SK-N-SH (cell line): ENCODE data around the gene CD34. TPM values are rescaled to one million over a fixed set of nuclear protein-coding genes. Genes with fewer than 3 reads are reported as not detected.

Experiments used
- CTCF ChIA-PET: fragments of 300-600, 350-600 bp; formaldehyde crosslinking; extraction: SDS; loops from one replicate; lab custom pipeline; 2021; lab: Yijun Ruan, JAX
- POLR2A ChIA-PET: fragments of 350-600 bp; sonication (Branson Sonifier 250); formaldehyde crosslinking; extraction: SDS; loops from one replicate; lab custom pipeline; 2020; ENCODE audit warnings: antibody characterized with exemption, inconsistent platforms; lab: Yijun Ruan, JAX
- DNase-seq: peaks from one replicate; pipeline ENCODE4 v3.0.0; 2012
- H2AFZ ChIP-seq: fragments of 200-600 bp; sonication (generic); 2 replicates; pipeline ENCODE4 v1.8.1; 2016; ENCODE audit warnings: antibody characterized with exemption, mild to moderate bottlenecking, low read depth
- H3F3A ChIP-seq: fragments of 200-600 bp; sonication (generic); replicated peaks from 2 replicates; pipeline ENCODE3; 2016; ENCODE audit warnings: antibody characterized with exemption, mild to moderate bottlenecking; ENCODE audit not compliant: insufficient read depth
- H3K27ac ChIP-seq, 2 experiments: fragments of 200-500 bp in 1 of 2; fragments of 200-600 bp in 1 of 2; sonication (Bioruptor generic) in 1 of 2; sonication (generic), shearing (Covaris generic) in 1 of 2; 2 replicates each; pipeline versions ENCODE4 v1.5.1 to v1.6.1; 2014 to 2016; ENCODE audit warnings: low read depth in 2 of 2, inconsistent platforms in 1 of 2, low read length in 1 of 2, mild to moderate bottlenecking in 1 of 2, mixed read lengths in 1 of 2
- H3K27me3 ChIP-seq: fragments of 200-600 bp; sonication (generic), shearing (Covaris generic); 2 replicates; pipeline ENCODE4 v1.6.1; 2016; ENCODE audit warnings: mixed run types; ENCODE audit not compliant: insufficient read depth
- H3K36me3 ChIP-seq, 2 experiments: fragments of 200-500 bp in 1 of 2; fragments of 200-600 bp in 1 of 2; sonication (Bioruptor generic) in 1 of 2; sonication (generic) in 1 of 2; replicated peaks in 1 of 2; 2 replicates each; pipeline versions ENCODE3 to v1.5.1; 2014 to 2016; ENCODE audit warnings: low read length in 1 of 2, mild to moderate bottlenecking in 1 of 2; ENCODE audit not compliant: insufficient read depth in 2 of 2, control insufficient read depth in 1 of 2
- H3K4me1 ChIP-seq, 2 experiments: fragments of 200-500 bp in 1 of 2; fragments of 200-600 bp in 1 of 2; sonication (Bioruptor generic) in 1 of 2; sonication (generic), shearing (Covaris generic) in 1 of 2; 2 replicates each; pipeline versions ENCODE4 v1.5.1 to v1.6.1; 2014 to 2016; ENCODE audit warnings: low read depth in 1 of 2, low read length in 1 of 2, mixed run types in 1 of 2; ENCODE audit not compliant: insufficient read depth in 2 of 2, control insufficient read depth in 1 of 2
- H3K4me2 ChIP-seq: fragments of 200-600 bp; sonication (generic), shearing (Covaris generic); 2 replicates; pipeline ENCODE4 v1.6.1; 2017; ENCODE audit warnings: mixed run types
- H3K4me3 ChIP-seq, 2 experiments: fragments of 200-500 bp in 1 of 2; fragments of 200-600 bp in 1 of 2; sonication (Bioruptor generic) in 1 of 2; sonication (generic), shearing (Covaris generic) in 1 of 2; 2 replicates each; pipeline versions ENCODE4 v1.5.1 to v1.8.1; 2014 to 2016; ENCODE audit warnings: low read depth in 2 of 2, inconsistent platforms in 1 of 2, low read length in 1 of 2, mild to moderate bottlenecking in 1 of 2, mixed read lengths in 1 of 2, moderate library complexity in 1 of 2
- H3K79me2 ChIP-seq: fragments of 200-600 bp; sonication (generic); 2 replicates; pipeline ENCODE4 v1.8.1; 2017; ENCODE audit warnings: mild to moderate bottlenecking; ENCODE audit not compliant: insufficient read depth
- H3K9ac ChIP-seq: fragments of 200-600 bp; sonication (generic); 2 replicates; pipeline ENCODE4 v1.6.1; 2017; ENCODE audit warnings: mixed run types
- H3K9me2 ChIP-seq: fragments of 200-600 bp; sonication (generic); 2 replicates; pipeline ENCODE4 v1.6.1; 2017; ENCODE audit warnings: mixed run types
- H3K9me3 ChIP-seq: fragments of 200-600 bp; sonication (generic); 2 replicates; pipeline ENCODE4 v1.6.1; 2017; ENCODE audit warnings: mixed run types, mild to moderate bottlenecking, moderate library complexity
- H4K20me1 ChIP-seq: fragments of 200-600 bp; sonication (generic); 2 replicates; pipeline ENCODE4 v1.6.1; 2017; ENCODE audit warnings: mild to moderate bottlenecking, mixed run types; ENCODE audit not compliant: insufficient read depth
- CHD2 ChIP-seq: fragments of 150-350 bp; IDR thresholded peaks from 2 replicates; pipeline ENCODE4 v1.6.1; 2018; ENCODE audit warnings: low read length; ENCODE audit not compliant: partially characterized antibody
- EP300 ChIP-seq, 2 experiments: IDR thresholded peaks; 2 replicates each; pipeline versions ENCODE4 v1.4.0 to v1.6.1; 2012; ENCODE audit warnings: borderline replicate concordance in 1 of 2, low read depth in 1 of 2, low read length in 1 of 2
- EZH2phosphoT487 ChIP-seq: fragments of 200-600 bp; sonication (generic); IDR thresholded peaks from 2 replicates; pipeline ENCODE4 v1.6.1; 2017; ENCODE audit warnings: low read depth, mixed run types, mild to moderate bottlenecking, antibody characterized with exemption, moderate library complexity, borderline replicate concordance
- FOXJ3 ChIP-seq: sonication (generic); formaldehyde crosslinking; IDR thresholded peaks from 2 replicates; pipeline ENCODE4 v1.5.1; 2020; ENCODE audit warnings: mild to moderate bottlenecking, missing genetic modification reagents
- FOXM1 ChIP-seq: IDR thresholded peaks from 2 replicates; pipeline ENCODE4 v1.4.0; 2012; ENCODE audit warnings: low read depth, mild to moderate bottlenecking
- GABPA ChIP-seq: IDR thresholded peaks from 2 replicates; pipeline ENCODE4 v1.4.0; 2012; ENCODE audit warnings: low read depth, mild to moderate bottlenecking
- GATA2 ChIP-seq: sonication (generic); formaldehyde crosslinking; IDR thresholded peaks from 2 replicates; pipeline ENCODE4 v1.5.0; 2020; ENCODE audit warnings: mild to moderate bottlenecking, missing genetic modification reagents
- MXI1 ChIP-seq: IDR thresholded peaks from 2 replicates; pipeline ENCODE4 v1.6.1; 2012; ENCODE audit warnings: mild to moderate bottlenecking, low read depth, low read length, improper control_type of control experiment
- NFIC ChIP-seq: IDR thresholded peaks from 2 replicates; pipeline ENCODE4 v1.4.0; 2012; ENCODE audit warnings: borderline replicate concordance
- NRF1 ChIP-seq: IDR thresholded peaks from 2 replicates; pipeline ENCODE4 v1.6.1; 2012; ENCODE audit warnings: low read depth, mild to moderate bottlenecking, low read length
- POLR2AphosphoS5 ChIP-seq: IDR thresholded peaks from 2 replicates; pipeline ENCODE4 v1.6.1; 2012; ENCODE audit warnings: low read depth, low read length
- RAD21 ChIP-seq: IDR thresholded peaks from 2 replicates; pipeline ENCODE4 v1.6.1; 2012; ENCODE audit warnings: mild to moderate bottlenecking, low read length
- RFX5 ChIP-seq: IDR thresholded peaks from 2 replicates; pipeline ENCODE4 v1.6.1; 2012; ENCODE audit warnings: mild to moderate bottlenecking, improper control_type of control experiment, low read length
- SMC3 ChIP-seq: IDR thresholded peaks from 2 replicates; pipeline ENCODE4 v1.6.1; 2012; ENCODE audit warnings: low read depth, low read length, improper control_type of control experiment
- TAF1 ChIP-seq: IDR thresholded peaks from 2 replicates; pipeline ENCODE4 v1.6.1; 2012; ENCODE audit warnings: low read depth, mild to moderate bottlenecking, low read length, moderate library complexity, borderline replicate concordance
- TCF12 ChIP-seq: IDR thresholded peaks from 2 replicates; pipeline ENCODE4 v1.4.0; 2012
- TEAD4 ChIP-seq: IDR thresholded peaks from 2 replicates; pipeline ENCODE4 v1.4.0; 2012; ENCODE audit warnings: mild to moderate bottlenecking, borderline replicate concordance; ENCODE audit not compliant: insufficient read depth
- YY1 ChIP-seq: IDR thresholded peaks from 2 replicates; pipeline ENCODE4 v1.4.0; 2012; ENCODE audit warnings: low read depth, mild to moderate bottlenecking
- WGBS: methylation state at CpG from one replicate; pipeline ENCODE4 v1.1.6; 2017; ENCODE audit warnings: low lambda C conversion rate; 5-methylcytosine and 5-hydroxymethylcytosine counted together
- polyA plus RNA-seq, 3 experiments: library from polyadenylated mRNA; depleted of rRNA; stranded (reverse); fragments of >200 nt; gene quantifications; 2 replicates each; pipeline ENCODE4 v1.2.3, GENCODE V29; 2012
- TF ChIP-seq, protein P1 (sequence below): fragments of 150-350 bp; IDR thresholded peaks from 2 replicates; pipeline ENCODE4 v1.6.1; 2016; ENCODE audit warnings: mild to moderate bottlenecking, low read depth, low read length
- TF ChIP-seq, protein P2 (sequence below): IDR thresholded peaks from 2 replicates; pipeline ENCODE4 v1.4.0; 2012; ENCODE audit warnings: low read depth, borderline replicate concordance
- TF ChIP-seq, protein P3 (sequence below): IDR thresholded peaks from 2 replicates; pipeline ENCODE4 v1.6.1; 2012; ENCODE audit warnings: mild to moderate bottlenecking, low read depth, low read length, moderate library complexity
- TF ChIP-seq, protein P4 (sequence below): fragments of 200-600 bp; sonication (generic); IDR thresholded peaks from 2 replicates; pipeline ENCODE4 v1.6.1; 2017; ENCODE audit warnings: antibody characterized with exemption, mild to moderate bottlenecking, moderate library complexity
- TF ChIP-seq, protein P5 (sequence below): IDR thresholded peaks from 2 replicates; pipeline ENCODE4 v1.4.0; 2012; ENCODE audit warnings: low read depth, borderline replicate concordance

The CD34 gene
- polyA plus RNA-seq, 1 of the 3 experiments (the other 2 are of a cell fraction) = 0.59 TPM

DNA sequence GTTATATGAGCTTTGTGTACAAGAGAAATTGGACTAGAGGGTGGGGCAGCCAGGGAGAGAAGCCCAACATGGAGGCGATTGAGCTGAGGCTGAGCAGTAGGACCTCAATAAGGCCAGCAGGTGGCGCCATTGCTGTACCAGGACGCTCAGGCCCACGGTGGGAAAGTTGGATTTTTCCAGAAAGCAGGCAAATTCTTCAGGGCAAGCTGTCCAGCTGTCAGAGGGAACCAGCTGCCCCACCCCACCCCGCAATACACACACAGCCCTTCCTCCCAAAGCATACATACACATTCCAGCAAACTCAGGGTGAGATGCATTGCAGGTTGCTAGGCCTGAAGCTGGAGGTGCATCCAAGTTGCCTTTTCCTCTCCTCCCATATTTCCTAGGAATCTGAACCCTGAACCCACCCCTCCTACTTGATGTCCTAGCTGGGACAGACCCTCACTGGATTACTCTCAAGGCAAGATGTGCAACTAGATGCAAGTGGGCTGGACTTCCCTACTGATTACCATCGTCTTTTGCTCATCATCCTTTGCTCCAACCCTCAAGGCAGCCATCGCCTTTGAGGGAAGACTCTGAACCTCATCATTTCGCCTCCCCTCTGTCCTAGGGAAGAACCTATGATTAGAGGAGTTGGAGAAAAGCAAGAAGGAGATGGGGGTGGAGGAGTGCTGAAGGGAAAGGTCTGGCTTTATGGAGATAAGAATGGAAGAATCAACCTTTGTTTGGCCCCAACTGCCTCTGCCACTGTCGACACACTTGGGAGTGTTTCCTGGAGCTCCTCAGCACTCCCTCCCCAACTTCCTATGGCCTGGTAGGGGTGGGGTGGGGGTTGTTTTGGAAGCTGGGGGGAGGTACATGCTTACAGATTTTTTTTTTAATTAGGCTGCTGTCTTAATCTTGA, 25.5 kb downstream of the CD34 start:
- H3K9me3 ChIP-seq = no peaks in the 10 kb centered on the region
- no peaks in the 10 kb centered on the region for H3K36me3 ChIP-seq
- H3K9me2 ChIP-seq = no peaks in the 10 kb centered on the region
- no peaks in the 10 kb centered on the region for H4K20me1 ChIP-seq
- no peak overlapping the region for H3K27ac ChIP-seq
- peaks cover 8% of the 10 kb centered on the region for H3F3A ChIP-seq
- no peaks in the 10 kb centered on the region for H3K79me2 ChIP-seq
- no peak overlapping the region; a peak in 1 of 4 replicates for H3K4me3 ChIP-seq
- POLR2A ChIA-PET = interaction anchor here (1.6 to 3.0 kb wide), 2 partner anchors 78 kb away, joined by 12 to 20 read pairs; no protein-coding TSS in a partner anchor
- H3K4me1 ChIP-seq = peaks cover 10 to 14% of the 10 kb centered on the region in 2 experiments
- CTCF ChIA-PET = interaction anchor here (0.6 to 7.9 kb wide), 51 partner anchors 8 to 382 kb away, joined by 3 to 181 read pairs (median 5); partner anchors contain the start of genes CD34 and PLXNA2
- peak; percentile 82 for DNase-seq
- H3K4me2 ChIP-seq = no peak overlapping the region
- no peak overlapping the region for H3K9ac ChIP-seq
- peak overlapping the region; percentile 86; the same call in 1 of the 2 replicates for H2AFZ ChIP-seq
- 37% methylated on average over 9 of the region's 9 CpGs for WGBS
- no peaks in the 10 kb centered on the region; the same call in 1 of the 2 replicates for H3K27me3 ChIP-seq
- TF ChIP-seq, protein P1, sequence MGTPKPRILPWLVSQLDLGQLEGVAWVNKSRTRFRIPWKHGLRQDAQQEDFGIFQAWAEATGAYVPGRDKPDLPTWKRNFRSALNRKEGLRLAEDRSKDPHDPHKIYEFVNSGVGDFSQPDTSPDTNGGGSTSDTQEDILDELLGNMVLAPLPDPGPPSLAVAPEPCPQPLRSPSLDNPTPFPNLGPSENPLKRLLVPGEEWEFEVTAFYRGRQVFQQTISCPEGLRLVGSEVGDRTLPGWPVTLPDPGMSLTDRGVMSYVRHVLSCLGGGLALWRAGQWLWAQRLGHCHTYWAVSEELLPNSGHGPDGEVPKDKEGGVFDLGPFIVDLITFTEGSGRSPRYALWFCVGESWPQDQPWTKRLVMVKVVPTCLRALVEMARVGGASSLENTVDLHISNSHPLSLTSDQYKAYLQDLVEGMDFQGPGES = no peak
- no peak for TF ChIP-seq GABPA
- TF ChIP-seq TAF1 = no peak
- no peak for TF ChIP-seq EZH2phosphoT487
- TF ChIP-seq, protein P2, sequence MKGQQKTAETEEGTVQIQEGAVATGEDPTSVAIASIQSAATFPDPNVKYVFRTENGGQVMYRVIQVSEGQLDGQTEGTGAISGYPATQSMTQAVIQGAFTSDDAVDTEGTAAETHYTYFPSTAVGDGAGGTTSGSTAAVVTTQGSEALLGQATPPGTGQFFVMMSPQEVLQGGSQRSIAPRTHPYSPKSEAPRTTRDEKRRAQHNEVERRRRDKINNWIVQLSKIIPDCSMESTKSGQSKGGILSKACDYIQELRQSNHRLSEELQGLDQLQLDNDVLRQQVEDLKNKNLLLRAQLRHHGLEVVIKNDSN = no peak
- TF ChIP-seq CHD2 = no peak
- TF ChIP-seq GATA2 (CRISPR knock-in tag) = no peak
- TF ChIP-seq TCF12 = no peak
- peak; percentile 72 for TF ChIP-seq YY1
- TF ChIP-seq FOXJ3 (CRISPR knock-in tag) = no peak
- TF ChIP-seq MXI1 = no peak
- no peak for TF ChIP-seq TEAD4
- peak; percentile 91 for TF ChIP-seq RAD21
- peak; percentile 42; the same call in 1 of the 2 replicates for TF ChIP-seq NRF1
- no peak for TF ChIP-seq POLR2AphosphoS5
- TF ChIP-seq, protein P3, sequence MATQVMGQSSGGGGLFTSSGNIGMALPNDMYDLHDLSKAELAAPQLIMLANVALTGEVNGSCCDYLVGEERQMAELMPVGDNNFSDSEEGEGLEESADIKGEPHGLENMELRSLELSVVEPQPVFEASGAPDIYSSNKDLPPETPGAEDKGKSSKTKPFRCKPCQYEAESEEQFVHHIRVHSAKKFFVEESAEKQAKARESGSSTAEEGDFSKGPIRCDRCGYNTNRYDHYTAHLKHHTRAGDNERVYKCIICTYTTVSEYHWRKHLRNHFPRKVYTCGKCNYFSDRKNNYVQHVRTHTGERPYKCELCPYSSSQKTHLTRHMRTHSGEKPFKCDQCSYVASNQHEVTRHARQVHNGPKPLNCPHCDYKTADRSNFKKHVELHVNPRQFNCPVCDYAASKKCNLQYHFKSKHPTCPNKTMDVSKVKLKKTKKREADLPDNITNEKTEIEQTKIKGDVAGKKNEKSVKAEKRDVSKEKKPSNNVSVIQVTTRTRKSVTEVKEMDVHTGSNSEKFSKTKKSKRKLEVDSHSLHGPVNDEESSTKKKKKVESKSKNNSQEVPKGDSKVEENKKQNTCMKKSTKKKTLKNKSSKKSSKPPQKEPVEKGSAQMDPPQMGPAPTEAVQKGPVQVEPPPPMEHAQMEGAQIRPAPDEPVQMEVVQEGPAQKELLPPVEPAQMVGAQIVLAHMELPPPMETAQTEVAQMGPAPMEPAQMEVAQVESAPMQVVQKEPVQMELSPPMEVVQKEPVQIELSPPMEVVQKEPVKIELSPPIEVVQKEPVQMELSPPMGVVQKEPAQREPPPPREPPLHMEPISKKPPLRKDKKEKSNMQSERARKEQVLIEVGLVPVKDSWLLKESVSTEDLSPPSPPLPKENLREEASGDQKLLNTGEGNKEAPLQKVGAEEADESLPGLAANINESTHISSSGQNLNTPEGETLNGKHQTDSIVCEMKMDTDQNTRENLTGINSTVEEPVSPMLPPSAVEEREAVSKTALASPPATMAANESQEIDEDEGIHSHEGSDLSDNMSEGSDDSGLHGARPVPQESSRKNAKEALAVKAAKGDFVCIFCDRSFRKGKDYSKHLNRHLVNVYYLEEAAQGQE = no peak
- TF ChIP-seq EP300 (IDR thresholded peaks at IDR 0.05; ENCODE audit: borderline replicate concordance in 1 of 2, low read depth in 1 of 2, low read length in 1 of 2) = no peak
- TF ChIP-seq, protein P4, sequence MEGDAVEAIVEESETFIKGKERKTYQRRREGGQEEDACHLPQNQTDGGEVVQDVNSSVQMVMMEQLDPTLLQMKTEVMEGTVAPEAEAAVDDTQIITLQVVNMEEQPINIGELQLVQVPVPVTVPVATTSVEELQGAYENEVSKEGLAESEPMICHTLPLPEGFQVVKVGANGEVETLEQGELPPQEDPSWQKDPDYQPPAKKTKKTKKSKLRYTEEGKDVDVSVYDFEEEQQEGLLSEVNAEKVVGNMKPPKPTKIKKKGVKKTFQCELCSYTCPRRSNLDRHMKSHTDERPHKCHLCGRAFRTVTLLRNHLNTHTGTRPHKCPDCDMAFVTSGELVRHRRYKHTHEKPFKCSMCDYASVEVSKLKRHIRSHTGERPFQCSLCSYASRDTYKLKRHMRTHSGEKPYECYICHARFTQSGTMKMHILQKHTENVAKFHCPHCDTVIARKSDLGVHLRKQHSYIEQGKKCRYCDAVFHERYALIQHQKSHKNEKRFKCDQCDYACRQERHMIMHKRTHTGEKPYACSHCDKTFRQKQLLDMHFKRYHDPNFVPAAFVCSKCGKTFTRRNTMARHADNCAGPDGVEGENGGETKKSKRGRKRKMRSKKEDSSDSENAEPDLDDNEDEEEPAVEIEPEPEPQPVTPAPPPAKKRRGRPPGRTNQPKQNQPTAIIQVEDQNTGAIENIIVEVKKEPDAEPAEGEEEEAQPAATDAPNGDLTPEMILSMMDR = peak; percentile 95
- no peak for TF ChIP-seq FOXM1
- no peak for TF ChIP-seq NFIC
- TF ChIP-seq, protein P5, sequence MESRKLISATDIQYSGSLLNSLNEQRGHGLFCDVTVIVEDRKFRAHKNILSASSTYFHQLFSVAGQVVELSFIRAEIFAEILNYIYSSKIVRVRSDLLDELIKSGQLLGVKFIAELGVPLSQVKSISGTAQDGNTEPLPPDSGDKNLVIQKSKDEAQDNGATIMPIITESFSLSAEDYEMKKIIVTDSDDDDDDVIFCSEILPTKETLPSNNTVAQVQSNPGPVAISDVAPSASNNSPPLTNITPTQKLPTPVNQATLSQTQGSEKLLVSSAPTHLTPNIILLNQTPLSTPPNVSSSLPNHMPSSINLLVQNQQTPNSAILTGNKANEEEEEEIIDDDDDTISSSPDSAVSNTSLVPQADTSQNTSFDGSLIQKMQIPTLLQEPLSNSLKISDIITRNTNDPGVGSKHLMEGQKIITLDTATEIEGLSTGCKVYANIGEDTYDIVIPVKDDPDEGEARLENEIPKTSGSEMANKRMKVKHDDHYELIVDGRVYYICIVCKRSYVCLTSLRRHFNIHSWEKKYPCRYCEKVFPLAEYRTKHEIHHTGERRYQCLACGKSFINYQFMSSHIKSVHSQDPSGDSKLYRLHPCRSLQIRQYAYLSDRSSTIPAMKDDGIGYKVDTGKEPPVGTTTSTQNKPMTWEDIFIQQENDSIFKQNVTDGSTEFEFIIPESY = no peak
- TF ChIP-seq RFX5 = no peak
- TF ChIP-seq SMC3 = peak; percentile 98
